HCT116 (cell line): Measurements from ENCODE around the gene RAPGEF2.

Experiments
- EGR1 ChIP-seq: IDR thresholded peaks from 2 replicates; pipeline ENCODE4 v1.6.1; 2012; ENCODE audit warnings: low read depth
- EZH2 ChIP-seq: fragments of 200-600 bp; sonication (generic); IDR thresholded peaks from 2 replicates; pipeline ENCODE4 v1.6.1; 2017; ENCODE audit warnings: antibody characterized with exemption, mixed run types
- EZH2phosphoT487 ChIP-seq: fragments of 200-600 bp; IDR thresholded peaks from 2 replicates; pipeline ENCODE4 v1.6.1; 2018; ENCODE audit warnings: antibody characterized with exemption, borderline replicate concordance
- JUND ChIP-seq: IDR thresholded peaks from 2 replicates; pipeline ENCODE4 v1.6.1; 2012
- POLR2A ChIP-seq: IDR thresholded peaks from 2 replicates; pipeline ENCODE4 v1.7.0; 2011; ENCODE audit warnings: borderline replicate concordance; ENCODE audit not compliant: insufficient read depth, insufficient read length; ENCODE audit errors: extremely low read depth
- RAD21 ChIP-seq: IDR thresholded peaks from 2 replicates; pipeline ENCODE4 v1.6.1; 2012; ENCODE audit warnings: low read depth, mild to moderate bottlenecking
- SIN3A ChIP-seq: IDR thresholded peaks from 2 replicates; pipeline ENCODE4 v1.6.1; 2012; ENCODE audit warnings: low read depth
- ZNF274 ChIP-seq: fragments of 200-500 bp; sonication (Bioruptor generic); IDR thresholded peaks from 2 replicates; pipeline ENCODE4 v1.6.1; 2014; ENCODE audit warnings: mild to moderate bottlenecking, low read depth, low read length, inconsistent platforms
- TF ChIP-seq, protein P1 (sequence below), 3 experiments: fragments of 200-600 bp in 1 of 3; sonication (generic) in 1 of 3; IDR thresholded peaks in 2 of 3; conservative IDR thresholded peaks in 1 of 3; 2 replicates each; pipeline ENCODE4 v1.5.1; 2012 to 2017; ENCODE audit warnings: low read depth in 2 of 3, low read length in 2 of 3, antibody characterized with exemption in 1 of 3, borderline replicate concordance in 1 of 3, control low read depth in 1 of 3, mild to moderate bottlenecking in 1 of 3, mixed read lengths in 1 of 3, mixed run types in 1 of 3, moderate library complexity in 1 of 3; ENCODE audit not compliant: insufficient read depth in 1 of 3
- TF ChIP-seq, protein P2 (sequence below): IDR thresholded peaks from 2 replicates; pipeline ENCODE4 v1.6.1; 2012; ENCODE audit warnings: low read depth
- TF ChIP-seq, protein P3 (sequence below): IDR thresholded peaks from 2 replicates; pipeline ENCODE4 v1.6.1; 2011; ENCODE audit warnings: mild to moderate bottlenecking, low read length, moderate library complexity; ENCODE audit not compliant: insufficient replicate concordance; ENCODE audit errors: extremely low read depth

DNA sequence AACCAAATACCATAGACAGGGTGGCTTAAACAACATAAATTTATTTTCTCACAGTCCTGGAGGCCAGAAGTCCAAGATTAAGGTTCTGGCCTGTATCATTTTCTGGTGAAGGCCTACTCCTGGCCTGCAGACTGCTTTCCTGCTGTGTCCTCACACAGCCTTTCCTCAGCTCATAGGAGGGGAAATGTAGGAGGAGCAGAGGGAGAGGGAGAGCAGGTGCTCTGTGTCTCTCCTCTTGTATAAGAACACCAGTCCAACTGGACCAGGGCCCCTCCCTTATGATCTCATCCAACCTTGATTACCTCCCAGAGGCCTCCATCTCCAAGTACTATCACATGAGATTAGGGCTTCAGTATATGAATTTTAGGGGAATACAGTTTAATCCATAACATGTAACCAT, 34.3 kb downstream of the RAPGEF2 start:
- no peak for TF ChIP-seq EZH2phosphoT487
- TF ChIP-seq, protein P1, sequence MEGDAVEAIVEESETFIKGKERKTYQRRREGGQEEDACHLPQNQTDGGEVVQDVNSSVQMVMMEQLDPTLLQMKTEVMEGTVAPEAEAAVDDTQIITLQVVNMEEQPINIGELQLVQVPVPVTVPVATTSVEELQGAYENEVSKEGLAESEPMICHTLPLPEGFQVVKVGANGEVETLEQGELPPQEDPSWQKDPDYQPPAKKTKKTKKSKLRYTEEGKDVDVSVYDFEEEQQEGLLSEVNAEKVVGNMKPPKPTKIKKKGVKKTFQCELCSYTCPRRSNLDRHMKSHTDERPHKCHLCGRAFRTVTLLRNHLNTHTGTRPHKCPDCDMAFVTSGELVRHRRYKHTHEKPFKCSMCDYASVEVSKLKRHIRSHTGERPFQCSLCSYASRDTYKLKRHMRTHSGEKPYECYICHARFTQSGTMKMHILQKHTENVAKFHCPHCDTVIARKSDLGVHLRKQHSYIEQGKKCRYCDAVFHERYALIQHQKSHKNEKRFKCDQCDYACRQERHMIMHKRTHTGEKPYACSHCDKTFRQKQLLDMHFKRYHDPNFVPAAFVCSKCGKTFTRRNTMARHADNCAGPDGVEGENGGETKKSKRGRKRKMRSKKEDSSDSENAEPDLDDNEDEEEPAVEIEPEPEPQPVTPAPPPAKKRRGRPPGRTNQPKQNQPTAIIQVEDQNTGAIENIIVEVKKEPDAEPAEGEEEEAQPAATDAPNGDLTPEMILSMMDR (IDR thresholded peaks at IDR 0.05 in 2 of 3, conservative IDR thresholded peaks at IDR 0.05 in 1 of 3; ENCODE audit: borderline replicate concordance in 1 of 3, insufficient read depth in 1 of 3, low read depth in 2 of 3, low read length in 2 of 3): no peak
- TF ChIP-seq POLR2A: no peak
- TF ChIP-seq, protein P2, sequence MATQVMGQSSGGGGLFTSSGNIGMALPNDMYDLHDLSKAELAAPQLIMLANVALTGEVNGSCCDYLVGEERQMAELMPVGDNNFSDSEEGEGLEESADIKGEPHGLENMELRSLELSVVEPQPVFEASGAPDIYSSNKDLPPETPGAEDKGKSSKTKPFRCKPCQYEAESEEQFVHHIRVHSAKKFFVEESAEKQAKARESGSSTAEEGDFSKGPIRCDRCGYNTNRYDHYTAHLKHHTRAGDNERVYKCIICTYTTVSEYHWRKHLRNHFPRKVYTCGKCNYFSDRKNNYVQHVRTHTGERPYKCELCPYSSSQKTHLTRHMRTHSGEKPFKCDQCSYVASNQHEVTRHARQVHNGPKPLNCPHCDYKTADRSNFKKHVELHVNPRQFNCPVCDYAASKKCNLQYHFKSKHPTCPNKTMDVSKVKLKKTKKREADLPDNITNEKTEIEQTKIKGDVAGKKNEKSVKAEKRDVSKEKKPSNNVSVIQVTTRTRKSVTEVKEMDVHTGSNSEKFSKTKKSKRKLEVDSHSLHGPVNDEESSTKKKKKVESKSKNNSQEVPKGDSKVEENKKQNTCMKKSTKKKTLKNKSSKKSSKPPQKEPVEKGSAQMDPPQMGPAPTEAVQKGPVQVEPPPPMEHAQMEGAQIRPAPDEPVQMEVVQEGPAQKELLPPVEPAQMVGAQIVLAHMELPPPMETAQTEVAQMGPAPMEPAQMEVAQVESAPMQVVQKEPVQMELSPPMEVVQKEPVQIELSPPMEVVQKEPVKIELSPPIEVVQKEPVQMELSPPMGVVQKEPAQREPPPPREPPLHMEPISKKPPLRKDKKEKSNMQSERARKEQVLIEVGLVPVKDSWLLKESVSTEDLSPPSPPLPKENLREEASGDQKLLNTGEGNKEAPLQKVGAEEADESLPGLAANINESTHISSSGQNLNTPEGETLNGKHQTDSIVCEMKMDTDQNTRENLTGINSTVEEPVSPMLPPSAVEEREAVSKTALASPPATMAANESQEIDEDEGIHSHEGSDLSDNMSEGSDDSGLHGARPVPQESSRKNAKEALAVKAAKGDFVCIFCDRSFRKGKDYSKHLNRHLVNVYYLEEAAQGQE: no peak
- no peak for TF ChIP-seq RAD21
- TF ChIP-seq, protein P3, sequence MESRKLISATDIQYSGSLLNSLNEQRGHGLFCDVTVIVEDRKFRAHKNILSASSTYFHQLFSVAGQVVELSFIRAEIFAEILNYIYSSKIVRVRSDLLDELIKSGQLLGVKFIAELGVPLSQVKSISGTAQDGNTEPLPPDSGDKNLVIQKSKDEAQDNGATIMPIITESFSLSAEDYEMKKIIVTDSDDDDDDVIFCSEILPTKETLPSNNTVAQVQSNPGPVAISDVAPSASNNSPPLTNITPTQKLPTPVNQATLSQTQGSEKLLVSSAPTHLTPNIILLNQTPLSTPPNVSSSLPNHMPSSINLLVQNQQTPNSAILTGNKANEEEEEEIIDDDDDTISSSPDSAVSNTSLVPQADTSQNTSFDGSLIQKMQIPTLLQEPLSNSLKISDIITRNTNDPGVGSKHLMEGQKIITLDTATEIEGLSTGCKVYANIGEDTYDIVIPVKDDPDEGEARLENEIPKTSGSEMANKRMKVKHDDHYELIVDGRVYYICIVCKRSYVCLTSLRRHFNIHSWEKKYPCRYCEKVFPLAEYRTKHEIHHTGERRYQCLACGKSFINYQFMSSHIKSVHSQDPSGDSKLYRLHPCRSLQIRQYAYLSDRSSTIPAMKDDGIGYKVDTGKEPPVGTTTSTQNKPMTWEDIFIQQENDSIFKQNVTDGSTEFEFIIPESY: no peak
- no peak for TF ChIP-seq ZNF274
- no peak for TF ChIP-seq JUND
- TF ChIP-seq EGR1: no peak
- no peak for TF ChIP-seq SIN3A
- TF ChIP-seq EZH2: no peak
